AG10803 (cell line): ENCODE measurements around the gene DUSP16.
"Not testable (repeated sequence)": the region's sequence is repeated elsewhere in the genome, so short reads cannot be mapped to it uniquely, and the experiment has no call there.

Experiments used
- DNase-seq: peaks from one replicate; pipeline ENCODE4 v3.0.0; 2010; ENCODE audit warnings: low read depth
- H3K4me3 ChIP-seq: 2 replicates; pipeline ENCODE4 v1.5.1; 2011; ENCODE audit warnings: mild to moderate bottlenecking, low read length, control low read depth
- TF ChIP-seq, protein P1 (sequence below): conservative IDR thresholded peaks from 2 replicates; pipeline ENCODE4 v1.5.1; 2011; ENCODE audit warnings: mild to moderate bottlenecking, low read length, control low read depth, inconsistent platforms

The DUSP16 gene

GRCh38 chr12:12606781-12607589 is 44.3 kb upstream of the DUSP16 start:
- TF ChIP-seq, protein P1, sequence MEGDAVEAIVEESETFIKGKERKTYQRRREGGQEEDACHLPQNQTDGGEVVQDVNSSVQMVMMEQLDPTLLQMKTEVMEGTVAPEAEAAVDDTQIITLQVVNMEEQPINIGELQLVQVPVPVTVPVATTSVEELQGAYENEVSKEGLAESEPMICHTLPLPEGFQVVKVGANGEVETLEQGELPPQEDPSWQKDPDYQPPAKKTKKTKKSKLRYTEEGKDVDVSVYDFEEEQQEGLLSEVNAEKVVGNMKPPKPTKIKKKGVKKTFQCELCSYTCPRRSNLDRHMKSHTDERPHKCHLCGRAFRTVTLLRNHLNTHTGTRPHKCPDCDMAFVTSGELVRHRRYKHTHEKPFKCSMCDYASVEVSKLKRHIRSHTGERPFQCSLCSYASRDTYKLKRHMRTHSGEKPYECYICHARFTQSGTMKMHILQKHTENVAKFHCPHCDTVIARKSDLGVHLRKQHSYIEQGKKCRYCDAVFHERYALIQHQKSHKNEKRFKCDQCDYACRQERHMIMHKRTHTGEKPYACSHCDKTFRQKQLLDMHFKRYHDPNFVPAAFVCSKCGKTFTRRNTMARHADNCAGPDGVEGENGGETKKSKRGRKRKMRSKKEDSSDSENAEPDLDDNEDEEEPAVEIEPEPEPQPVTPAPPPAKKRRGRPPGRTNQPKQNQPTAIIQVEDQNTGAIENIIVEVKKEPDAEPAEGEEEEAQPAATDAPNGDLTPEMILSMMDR: no peak
- H3K4me3 ChIP-seq: no peak overlapping the region
- DNase-seq: peak; percentile 40

GRCh38 chr12:12604740-12605139 is 42.1 kb upstream of the DUSP16 start:
- TF ChIP-seq, protein P1: no peak
- no peak for DNase-seq
- H3K4me3 ChIP-seq: no peak overlapping the region

DNA sequence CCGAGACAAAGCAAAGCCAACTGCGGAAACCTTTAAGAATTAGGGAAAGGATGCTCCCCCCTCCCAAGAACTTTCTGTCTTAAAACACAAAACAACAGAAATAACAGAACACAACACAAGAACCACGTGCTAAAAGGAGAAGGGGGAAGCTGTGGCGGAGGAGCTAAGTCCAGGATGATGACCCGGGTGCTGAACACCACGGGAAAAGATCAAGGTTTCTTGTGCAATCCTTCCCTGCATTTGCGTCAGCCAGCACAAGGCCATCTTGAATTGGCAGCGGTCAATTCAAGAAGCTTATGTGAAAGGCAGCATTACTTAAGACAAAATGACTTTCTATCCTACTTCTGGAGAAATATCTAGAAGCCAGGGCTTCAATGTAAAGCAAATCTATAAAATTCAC is 38.0 kb upstream of the DUSP16 start:
- DNase-seq: no peak
- TF ChIP-seq, protein P1: no peak

GRCh38 chr12:12599750-12600643 is 37.3 kb upstream of the DUSP16 start:
- no peak overlapping the region for H3K4me3 ChIP-seq
- TF ChIP-seq, protein P1: no peak
- DNase-seq: no peak

More for the DNA sequence above, 38.0 kb upstream of the DUSP16 start:
- H3K4me3 ChIP-seq: no peak overlapping the region

- TF ChIP-seq, protein P1: no peak
- no peak for DNase-seq
- no peak overlapping the region for H3K4me3 ChIP-seq
Observed at GRCh38 chr12:12598864-12599263, 36.2 kb upstream of the DUSP16 start.

GRCh38 chr12:12596598-12596997 is 33.9 kb upstream of the DUSP16 start:
- H3K4me3 ChIP-seq, DNase-seq: not testable (repeated sequence)

- DNase-seq: not testable (repeated sequence)
Observed at GRCh38 chr12:12595929-12596328, 33.3 kb upstream of the DUSP16 start.

DNA sequence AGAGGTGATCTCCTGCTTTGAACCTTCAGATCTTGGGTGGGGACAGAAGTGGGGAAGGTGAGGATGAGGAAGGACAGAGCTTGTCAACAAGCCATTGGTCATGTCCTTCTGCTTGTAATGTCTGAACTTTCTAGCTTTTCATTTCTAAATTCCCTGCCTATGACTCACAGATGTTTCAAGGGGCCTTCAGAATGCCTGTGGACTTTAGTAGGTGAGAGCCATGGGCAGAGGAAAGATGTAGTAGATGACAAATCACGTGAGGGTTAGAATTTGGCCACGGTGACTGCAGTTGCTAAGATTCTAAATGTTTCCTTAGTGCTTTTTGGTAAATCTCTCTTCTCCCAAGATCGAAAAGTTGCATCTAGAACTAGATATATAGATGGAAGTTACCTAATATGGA is 30.3 kb upstream of the DUSP16 start:
- DNase-seq: peak; percentile 58
- TF ChIP-seq, protein P1: no peak
- no peak overlapping the region for H3K4me3 ChIP-seq

More at GRCh38 chr12:12595929-12596328, 33.3 kb upstream of the DUSP16 start:
- not testable (repeated sequence) for H3K4me3 ChIP-seq
